Type B pancreatic cell (in vitro differentiated cells): ENCODE measurements around the gene TMEM63A. TPM values are rescaled to one million over a fixed set of nuclear protein-coding genes. Genes with fewer than 3 reads are reported as not detected.

Experiments used
- DNase-seq: peaks from one replicate; pipeline ENCODE4 v3.0.0; 2021; ENCODE audit warnings: mixed read lengths; ENCODE audit not compliant: unreplicated experiment; ENCODE audit errors: extremely low spot score
- H3K27ac Mint-ChIP-seq: 2 replicates; pipeline ENCODE4 v1.8.0; 2021; ENCODE audit warnings: mild to moderate bottlenecking, mixed read lengths
- H3K27me3 Mint-ChIP-seq: 2 replicates; pipeline ENCODE4 v1.8.0; 2021; ENCODE audit warnings: mixed read lengths
- H3K36me3 Mint-ChIP-seq: 2 replicates; pipeline ENCODE4 v1.8.0; 2021; ENCODE audit warnings: mixed read lengths
- H3K4me1 Mint-ChIP-seq: one replicate; pipeline ENCODE4 v1.8.0; 2021; ENCODE audit warnings: mixed read lengths; ENCODE audit not compliant: unreplicated experiment
- H3K4me3 Mint-ChIP-seq: 2 replicates; pipeline ENCODE4 v1.8.0; 2021; ENCODE audit warnings: mild to moderate bottlenecking, mixed read lengths
- H3K9me3 Mint-ChIP-seq: 2 replicates; pipeline ENCODE4 v1.8.0; 2021; ENCODE audit warnings: mixed read lengths
- total RNA-seq: library from RNA; stranded (reverse); gene quantifications from 2 replicates; pipeline ENCODE4 v1.2.1, GENCODE V29; 2021; ENCODE audit warnings: low replicate concordance
- TF ChIP-seq, protein P1 (sequence below): fragments of 200-600 bp; sonication (generic); conservative IDR thresholded peaks from 2 replicates; pipeline ENCODE4 v1.5.0; 2021; ENCODE audit warnings: antibody characterized with exemption, mild to moderate bottlenecking

The TMEM63A gene
- total RNA-seq, 1 donor from 2014 or later: 63.3 TPM

DNA sequence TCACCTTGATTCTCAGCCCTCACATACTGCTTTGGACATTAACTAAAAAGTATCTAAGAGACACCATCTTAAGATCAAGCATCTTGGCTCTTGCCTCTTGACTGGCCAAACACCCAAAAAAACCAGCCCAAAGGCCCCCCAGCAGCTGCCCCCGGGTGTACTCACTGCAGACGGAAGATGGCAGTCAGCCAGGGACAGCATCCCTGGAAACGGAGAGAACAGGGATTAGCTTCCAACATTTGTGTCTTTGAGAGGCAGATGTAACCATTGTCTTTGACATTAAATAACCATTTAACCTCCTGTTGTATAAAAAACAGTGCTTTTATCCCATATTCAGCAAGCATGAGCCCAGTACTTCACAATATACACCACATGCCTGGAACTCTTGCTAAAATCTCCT is 11.3 kb downstream of the TMEM63A start:
- H3K9me3 Mint-ChIP-seq: no peaks in the 10 kb centered on the region
- H3K36me3 Mint-ChIP-seq: peaks cover 3% of the 10 kb centered on the region

DNA sequence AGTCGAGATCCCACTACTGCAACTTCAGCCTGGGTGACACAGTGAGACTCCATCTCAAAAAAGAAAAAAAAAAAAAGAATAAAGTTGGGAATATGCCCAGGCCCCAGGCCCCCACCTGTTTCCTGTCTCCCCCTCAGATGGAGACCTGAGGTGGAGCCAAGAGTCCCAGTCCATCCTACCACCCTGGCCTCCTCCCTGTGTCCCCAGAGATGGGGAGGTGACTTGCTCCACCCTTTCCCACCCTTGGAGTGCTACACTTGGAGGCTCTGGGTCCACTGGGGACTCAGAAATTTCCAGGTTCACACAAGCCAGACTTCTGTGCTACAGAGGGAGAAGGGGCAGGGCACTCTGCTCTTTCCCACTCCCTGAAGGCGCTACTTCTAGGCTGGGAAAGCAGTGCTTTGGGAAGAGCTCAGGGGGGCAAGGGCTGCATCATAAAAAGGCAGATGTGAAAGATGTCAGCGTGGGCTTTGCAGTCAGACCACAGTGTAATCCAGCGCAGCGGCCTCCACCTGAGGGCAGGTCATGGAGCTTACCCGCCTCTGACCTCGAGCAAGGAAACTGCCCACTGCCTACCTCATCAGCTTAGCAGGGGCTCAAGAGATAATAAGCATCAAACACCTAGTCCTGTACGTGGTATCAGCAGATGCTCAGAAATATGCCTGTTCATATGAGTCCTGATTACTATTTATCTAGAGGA is 13.4 kb downstream of the TMEM63A start:
- TF ChIP-seq, protein P1, sequence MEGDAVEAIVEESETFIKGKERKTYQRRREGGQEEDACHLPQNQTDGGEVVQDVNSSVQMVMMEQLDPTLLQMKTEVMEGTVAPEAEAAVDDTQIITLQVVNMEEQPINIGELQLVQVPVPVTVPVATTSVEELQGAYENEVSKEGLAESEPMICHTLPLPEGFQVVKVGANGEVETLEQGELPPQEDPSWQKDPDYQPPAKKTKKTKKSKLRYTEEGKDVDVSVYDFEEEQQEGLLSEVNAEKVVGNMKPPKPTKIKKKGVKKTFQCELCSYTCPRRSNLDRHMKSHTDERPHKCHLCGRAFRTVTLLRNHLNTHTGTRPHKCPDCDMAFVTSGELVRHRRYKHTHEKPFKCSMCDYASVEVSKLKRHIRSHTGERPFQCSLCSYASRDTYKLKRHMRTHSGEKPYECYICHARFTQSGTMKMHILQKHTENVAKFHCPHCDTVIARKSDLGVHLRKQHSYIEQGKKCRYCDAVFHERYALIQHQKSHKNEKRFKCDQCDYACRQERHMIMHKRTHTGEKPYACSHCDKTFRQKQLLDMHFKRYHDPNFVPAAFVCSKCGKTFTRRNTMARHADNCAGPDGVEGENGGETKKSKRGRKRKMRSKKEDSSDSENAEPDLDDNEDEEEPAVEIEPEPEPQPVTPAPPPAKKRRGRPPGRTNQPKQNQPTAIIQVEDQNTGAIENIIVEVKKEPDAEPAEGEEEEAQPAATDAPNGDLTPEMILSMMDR: no peak
- Mint-ChIP-seq H3K4me1 (peaks cover 6% of the 10 kb centered on the region), H3K27me3 (no peaks in the 10 kb centered on the region), H3K36me3 (peaks cover 3% of the 10 kb centered on the region), H3K27ac (no peak overlapping the region), H3K9me3 (no peaks in the 10 kb centered on the region), H3K4me3 (no peak overlapping the region)
- DNase-seq: no peak

More for the DNA sequence above, 11.3 kb downstream of the TMEM63A start:
- TF ChIP-seq, protein P1: no peak
- H3K4me3 Mint-ChIP-seq: no peak overlapping the region
- H3K4me1 Mint-ChIP-seq: peaks cover 11% of the 10 kb centered on the region
- H3K27ac Mint-ChIP-seq: no peak overlapping the region
- no peaks in the 10 kb centered on the region for H3K27me3 Mint-ChIP-seq
- DNase-seq: no peak

DNA sequence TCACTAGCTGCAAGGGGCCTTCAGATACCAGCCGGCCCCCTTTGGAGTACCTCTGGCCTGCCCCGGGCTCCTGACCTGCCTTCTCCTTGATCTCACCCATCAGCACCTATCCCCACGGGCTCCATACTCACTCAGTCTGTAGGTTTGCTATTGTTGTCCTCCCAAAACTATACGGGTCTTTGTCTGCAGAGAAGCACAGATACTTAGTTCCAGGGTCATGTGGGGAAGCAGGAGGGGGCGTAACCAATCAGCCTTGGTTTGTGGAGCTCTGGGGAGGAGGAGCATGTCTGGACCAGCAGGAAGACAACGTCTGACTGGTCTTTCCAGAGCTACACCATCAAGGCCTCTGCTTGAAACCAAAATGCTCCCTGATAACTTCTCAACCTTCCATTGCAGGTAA is 15.2 kb downstream of the TMEM63A start:
- DNase-seq: no peak
- Mint-ChIP-seq H3K9me3 (no peaks in the 10 kb centered on the region), H3K27ac (no peak overlapping the region), H3K27me3 (no peaks in the 10 kb centered on the region), H3K4me3 (no peak overlapping the region), H3K36me3 (peaks cover 3% of the 10 kb centered on the region), H3K4me1 (peaks cover 4% of the 10 kb centered on the region)
- TF ChIP-seq, protein P1: no peak

DNA sequence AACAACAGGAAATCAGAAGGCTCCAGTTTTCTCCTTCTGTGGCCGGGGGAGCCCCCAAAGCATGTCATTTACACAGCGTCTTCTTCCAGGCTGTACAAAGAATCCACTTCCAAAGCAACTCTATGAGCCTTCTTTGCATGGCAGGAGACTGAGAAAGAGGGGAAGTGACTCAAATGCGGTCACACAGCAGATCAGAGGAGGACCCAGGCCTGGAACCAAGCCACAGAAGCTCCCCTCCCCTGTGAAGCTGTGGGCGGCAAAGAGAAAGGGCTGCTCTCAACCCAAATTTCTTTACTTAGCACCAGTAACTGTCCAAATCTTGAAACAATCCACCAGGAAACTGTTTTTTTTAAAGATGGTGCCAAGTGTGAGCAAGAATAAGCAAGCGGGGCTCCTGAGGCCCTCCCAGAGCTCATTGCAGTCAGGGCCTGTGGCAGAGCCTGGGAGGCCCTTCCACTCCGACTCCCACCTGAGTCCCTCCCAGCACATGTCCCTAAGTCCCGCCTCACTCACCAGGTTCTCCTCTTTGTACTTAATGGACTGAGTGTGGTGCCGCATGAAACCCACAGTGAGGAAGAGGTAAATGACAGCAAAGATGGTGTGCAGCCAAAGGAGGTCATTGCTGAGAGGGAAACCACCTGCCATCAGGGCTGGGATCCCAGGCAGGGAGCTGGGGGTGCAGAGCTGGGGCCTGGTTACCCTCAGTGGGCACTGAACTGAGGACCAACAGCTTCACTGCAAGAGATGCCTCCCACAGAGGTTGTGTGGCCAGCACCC is 15.9 kb downstream of the TMEM63A start:
- no peaks in the 10 kb centered on the region for H3K27me3 Mint-ChIP-seq
- H3K27ac Mint-ChIP-seq: no peak overlapping the region
- no peaks in the 10 kb centered on the region for H3K9me3 Mint-ChIP-seq
- no peak overlapping the region for H3K4me3 Mint-ChIP-seq
- TF ChIP-seq, protein P1: no peak
- DNase-seq: no peak
- H3K36me3 Mint-ChIP-seq: peaks cover 3% of the 10 kb centered on the region
- peaks cover 4% of the 10 kb centered on the region for H3K4me1 Mint-ChIP-seq

DNA sequence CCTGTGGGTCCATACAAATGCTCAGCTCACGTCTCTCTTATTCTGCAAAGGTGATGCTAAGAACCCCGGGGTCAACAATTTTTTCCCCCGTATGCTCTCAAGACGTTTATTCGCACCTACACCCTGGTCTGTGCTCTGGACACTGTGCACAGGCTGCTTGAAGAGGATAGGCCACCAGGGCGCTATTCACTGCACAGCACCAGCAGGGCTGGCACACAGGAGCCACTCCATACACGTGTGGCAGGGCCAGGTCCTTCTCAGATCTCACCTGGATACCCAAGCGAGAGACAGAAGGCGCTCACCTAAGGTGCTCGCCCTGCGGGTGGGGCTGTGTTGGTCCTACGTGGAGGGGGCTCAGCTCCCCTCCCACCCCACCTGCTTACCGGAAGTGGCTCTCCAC is 16.7 kb downstream of the TMEM63A start:
- no peak for DNase-seq
- Mint-ChIP-seq H3K27ac (no peak overlapping the region), H3K27me3 (no peaks in the 10 kb centered on the region), H3K4me3 (no peak overlapping the region), H3K36me3 (peaks cover 3% of the 10 kb centered on the region), H3K4me1 (peaks cover 4% of the 10 kb centered on the region), H3K9me3 (no peaks in the 10 kb centered on the region)
- TF ChIP-seq, protein P1: no peak
